ENCODE measurements around the gene NKX2-1.

Gene NKX2-1

GRCh38 chr14:36524220-36524837 lies 4.3 kb upstream of the NKX2-1 start:
- Histone ChIP-seq H3F3A (ENCODE audit: insufficient read depth) (no peaks in the 10 kb centered on the region), H3K36me3 (ENCODE audit: low read length) (no peaks in the 10 kb centered on the region), H3K9me2 (replicated peaks; ENCODE audit: insufficient read depth, low read length) (no peaks in the 10 kb centered on the region), H3K4me3 (ENCODE audit: insufficient read depth, low read length, poor library complexity, severe bottlenecking) (no peak overlapping the region), H3K9me3 (ENCODE audit: insufficient read depth, low read length) (no peaks in the 10 kb centered on the region), H3K9ac (ENCODE audit: low read length) (no peak overlapping the region), H3K27me3 (ENCODE audit: low read length) (no peaks in the 10 kb centered on the region), H3K27ac (ENCODE audit: low read depth, low read length) (no peak overlapping the region), H4K20me1 (ENCODE audit: low read depth, low read length) (no peaks in the 10 kb centered on the region), H3K79me2 (ENCODE audit: insufficient read depth, low read length) (no peaks in the 10 kb centered on the region), H3K4me2 (ENCODE audit: low read depth, low read length, poor library complexity, severe bottlenecking) (no peak overlapping the region), H2AFZ (ENCODE audit: low read depth, low read length, severe bottlenecking) (no peak overlapping the region)
- no peak for TF ChIP-seq EZH2phosphoT487 (conservative IDR thresholded peaks at IDR 0.05; ENCODE audit: low read length)
- TF ChIP-seq CTCF (IDR thresholded peaks at IDR 0.05; ENCODE audit: insufficient read depth, low read length, poor library complexity, severe bottlenecking): no peak

GRCh38 chr14:36522972-36523715 lies 3.1 kb upstream of the NKX2-1 start:
- Histone ChIP-seq H3K4me3 (ENCODE audit: insufficient read depth, low read length, poor library complexity, severe bottlenecking) (no peak overlapping the region), H3K9me3 (ENCODE audit: insufficient read depth, low read length) (no peaks in the 10 kb centered on the region), H4K20me1 (ENCODE audit: low read depth, low read length) (no peaks in the 10 kb centered on the region), H3K9ac (ENCODE audit: low read length) (no peak overlapping the region), H3K36me3 (ENCODE audit: low read length) (no peaks in the 10 kb centered on the region), H2AFZ (ENCODE audit: low read depth, low read length, severe bottlenecking) (no peak overlapping the region), H3K4me2 (ENCODE audit: low read depth, low read length, poor library complexity, severe bottlenecking) (no peak overlapping the region), H3K27me3 (ENCODE audit: low read length) (no peaks in the 10 kb centered on the region), H3K79me2 (ENCODE audit: insufficient read depth, low read length) (no peaks in the 10 kb centered on the region), H3K9me2 (replicated peaks; ENCODE audit: insufficient read depth, low read length) (no peaks in the 10 kb centered on the region), H3F3A (ENCODE audit: insufficient read depth) (no peaks in the 10 kb centered on the region), H3K27ac (ENCODE audit: low read depth, low read length) (no peak overlapping the region)
- no peak for TF ChIP-seq CTCF (IDR thresholded peaks at IDR 0.05; ENCODE audit: insufficient read depth, low read length, poor library complexity, severe bottlenecking)
- TF ChIP-seq EZH2phosphoT487 (conservative IDR thresholded peaks at IDR 0.05; ENCODE audit: low read length): no peak

- H3K27ac ChIP-seq (ENCODE audit: low read depth, low read length): no peak overlapping the region
- TF ChIP-seq EZH2phosphoT487 (conservative IDR thresholded peaks at IDR 0.05; ENCODE audit: low read length) (no peak), CTCF (IDR thresholded peaks at IDR 0.05; ENCODE audit: insufficient read depth, low read length, poor library complexity, severe bottlenecking) (no peak)
- no peak overlapping the region for H3K4me2 ChIP-seq (ENCODE audit: low read depth, low read length, poor library complexity, severe bottlenecking)
- no peaks in the 10 kb centered on the region for H3K9me2 ChIP-seq (replicated peaks; ENCODE audit: insufficient read depth, low read length)
- H3K9ac ChIP-seq (ENCODE audit: low read length): no peak overlapping the region
- H3K9me3 ChIP-seq (ENCODE audit: insufficient read depth, low read length): no peaks in the 10 kb centered on the region
- H2AFZ ChIP-seq (ENCODE audit: low read depth, low read length, severe bottlenecking): no peak overlapping the region
- H4K20me1 ChIP-seq (ENCODE audit: low read depth, low read length): no peaks in the 10 kb centered on the region
- no peaks in the 10 kb centered on the region for H3K79me2 ChIP-seq (ENCODE audit: insufficient read depth, low read length)
- H3K36me3 ChIP-seq (ENCODE audit: low read length): no peaks in the 10 kb centered on the region
- H3F3A ChIP-seq (ENCODE audit: insufficient read depth): no peaks in the 10 kb centered on the region
- H3K4me3 ChIP-seq (ENCODE audit: insufficient read depth, low read length, poor library complexity, severe bottlenecking): no peak overlapping the region
- H3K27me3 ChIP-seq (ENCODE audit: low read length): no peaks in the 10 kb centered on the region
Observed at GRCh38 chr14:36522347-36522971, 2.4 kb upstream of the NKX2-1 start.
